Vagina (tissue), 2 donors: ENCODE data around the gene UBAP1.

Experiments used
- CTCF ChIP-seq, 3 experiments: fragments of 450-650 bp in 2 of 3; fragments of 200-600 bp in 1 of 3; sonication (generic) in 1 of 3; IDR thresholded peaks; one replicate each; pipeline ENCODE4 v1.5.1; 2017 to 2019; ENCODE audit warnings: antibody characterized with exemption in 3 of 3, mild to moderate bottlenecking in 2 of 3, moderate library complexity in 2 of 3
- POLR2A ChIP-seq, 2 donors: fragments of 450-650 bp; IDR thresholded peaks; one replicate each; pipeline ENCODE4 v1.6.1; 2017; ENCODE audit warnings: antibody characterized with exemption in 2 of 2, mild to moderate bottlenecking in 2 of 2, moderate library complexity in 2 of 2

DNA sequence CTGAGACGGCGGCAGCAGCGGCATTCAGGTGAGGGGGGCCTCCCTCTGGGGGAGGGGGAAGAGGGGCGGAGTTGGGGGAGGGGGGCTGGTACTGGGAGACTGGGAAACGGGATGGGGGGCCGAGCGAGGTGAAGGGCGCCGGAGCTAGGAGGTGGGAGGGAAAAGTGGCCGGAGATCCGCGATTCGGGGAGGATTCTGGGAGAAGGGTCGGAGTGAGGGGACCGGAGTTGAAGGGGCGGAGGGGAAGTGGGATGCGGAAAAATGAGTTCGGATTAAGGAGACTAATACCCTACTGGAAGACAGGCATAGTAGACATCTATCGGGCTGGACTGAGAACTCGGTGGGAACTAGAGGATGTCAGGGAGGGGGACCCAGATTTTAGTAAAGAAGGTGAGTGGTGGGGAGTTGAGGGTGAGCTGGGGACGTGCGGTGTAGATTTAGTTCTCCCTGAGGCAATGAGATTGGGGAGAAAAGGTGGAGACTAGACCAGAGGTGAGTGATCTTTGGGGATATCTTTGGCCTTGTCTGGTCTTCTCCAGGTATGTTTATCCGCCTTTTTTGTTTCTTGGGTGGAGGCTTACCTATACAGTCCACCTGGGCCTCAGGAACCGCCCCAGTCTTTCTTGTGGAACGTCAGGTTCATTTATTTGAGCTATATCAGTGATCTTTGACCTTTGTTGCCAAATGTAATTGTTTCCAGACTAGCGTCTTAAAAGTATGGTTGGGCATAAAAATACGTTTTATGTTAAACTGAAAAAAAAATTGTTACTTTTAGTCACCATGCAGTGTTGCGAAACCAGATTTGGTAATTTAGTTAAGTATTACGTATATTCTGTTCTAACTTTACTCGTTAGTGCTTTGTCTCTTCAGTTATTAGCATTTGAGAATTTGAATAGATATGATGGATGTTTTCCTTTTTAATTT lies 632 bp downstream of the UBAP1 start:
- no peak for TF ChIP-seq CTCF (IDR thresholded peaks at IDR 0.05)
- no peak for TF ChIP-seq POLR2A (IDR thresholded peaks at IDR 0.05)
